Ishikawa (cell line): Measurements from ENCODE around the gene RPAP3.

Experiments used
- CEBPB ChIP-seq: IDR thresholded peaks from 2 replicates; pipeline ENCODE4 v1.6.1; 2012
- CREB1 ChIP-seq: IDR thresholded peaks from 2 replicates; pipeline ENCODE4 v1.6.1; 2012; ENCODE audit warnings: low read depth
- EGR1 ChIP-seq: IDR thresholded peaks from 2 replicates; pipeline ENCODE4 v1.6.1; 2012
- EP300 ChIP-seq: IDR thresholded peaks from 2 replicates; pipeline ENCODE4 v1.6.1; 2012; ENCODE audit warnings: borderline replicate concordance
- FOXM1 ChIP-seq: IDR thresholded peaks from 2 replicates; pipeline ENCODE4 v1.6.1; 2012; ENCODE audit warnings: low read depth, borderline replicate concordance
- NFIC ChIP-seq: IDR thresholded peaks from 2 replicates; pipeline ENCODE4 v1.6.1; 2012
- RAD21 ChIP-seq: IDR thresholded peaks from 2 replicates; pipeline ENCODE4 v1.6.1; 2012; ENCODE audit warnings: low read depth
- TAF1 ChIP-seq: IDR thresholded peaks from 2 replicates; pipeline ENCODE4 v1.6.1; 2012; ENCODE audit warnings: low read depth, mild to moderate bottlenecking
- TCF12 ChIP-seq: IDR thresholded peaks from 2 replicates; pipeline ENCODE4 v1.6.1; 2012; ENCODE audit warnings: low read depth
- TEAD4 ChIP-seq: IDR thresholded peaks from 2 replicates; pipeline ENCODE4 v1.6.1; 2012
- YY1 ChIP-seq: IDR thresholded peaks from 2 replicates; pipeline ENCODE4 v1.6.1; 2012; ENCODE audit warnings: low read depth
- ZBTB7A ChIP-seq: IDR thresholded peaks from 2 replicates; pipeline ENCODE4 v1.6.1; 2012; ENCODE audit warnings: low read depth
- TF ChIP-seq, protein P1 (sequence below): IDR thresholded peaks from 2 replicates; pipeline ENCODE4 v1.6.1; 2012
- TF ChIP-seq, protein P2 (sequence below): IDR thresholded peaks from 2 replicates; pipeline ENCODE4 v1.6.1; 2012
- TF ChIP-seq, protein P3 (sequence below): IDR thresholded peaks from 2 replicates; pipeline ENCODE4 v1.6.1; 2012; ENCODE audit warnings: low read depth, mild to moderate bottlenecking

RPAP3 gene

DNA sequence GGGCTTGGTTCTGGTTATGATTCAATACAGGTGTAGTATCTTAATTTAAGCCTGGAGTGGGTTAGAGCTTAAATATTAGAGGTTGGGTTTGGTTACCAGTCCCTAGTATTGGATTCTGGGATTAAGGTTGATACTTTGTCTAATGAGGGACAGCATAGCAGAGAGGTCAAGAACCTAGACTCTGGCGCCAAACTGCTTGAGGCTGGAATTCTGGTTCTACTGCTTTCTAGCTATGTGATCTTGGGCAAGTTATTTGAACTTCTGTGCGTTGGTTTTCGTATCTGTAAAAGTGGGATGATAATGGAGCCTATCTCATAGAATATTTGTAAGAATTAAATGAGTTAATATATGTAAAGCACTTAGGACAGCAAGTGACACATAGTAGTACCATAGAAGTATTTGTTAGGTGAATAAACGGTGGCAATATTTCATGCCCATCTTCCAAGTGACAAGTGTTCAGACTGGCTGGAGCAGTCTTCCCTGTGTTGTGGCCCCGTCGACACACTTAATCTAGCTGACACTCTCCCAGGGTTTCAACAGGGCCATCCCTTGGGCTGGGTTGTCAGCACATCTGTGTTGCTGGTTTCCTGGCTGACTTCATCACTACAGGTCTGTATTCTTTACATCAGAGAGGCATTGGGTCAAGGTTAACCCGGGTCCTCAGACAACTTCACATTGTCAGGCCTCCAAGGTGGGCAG, 16.5 kb upstream of the RPAP3 start:
- TF ChIP-seq CEBPB (no peak), TCF12 (no peak), YY1 (no peak), EGR1 (no peak), EP300 (no peak), ZBTB7A (no peak), RAD21 (no peak), TEAD4 (no peak), NFIC (no peak)
- TF ChIP-seq, protein P1, sequence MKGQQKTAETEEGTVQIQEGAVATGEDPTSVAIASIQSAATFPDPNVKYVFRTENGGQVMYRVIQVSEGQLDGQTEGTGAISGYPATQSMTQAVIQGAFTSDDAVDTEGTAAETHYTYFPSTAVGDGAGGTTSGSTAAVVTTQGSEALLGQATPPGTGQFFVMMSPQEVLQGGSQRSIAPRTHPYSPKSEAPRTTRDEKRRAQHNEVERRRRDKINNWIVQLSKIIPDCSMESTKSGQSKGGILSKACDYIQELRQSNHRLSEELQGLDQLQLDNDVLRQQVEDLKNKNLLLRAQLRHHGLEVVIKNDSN = no peak
- TF ChIP-seq, protein P2, sequence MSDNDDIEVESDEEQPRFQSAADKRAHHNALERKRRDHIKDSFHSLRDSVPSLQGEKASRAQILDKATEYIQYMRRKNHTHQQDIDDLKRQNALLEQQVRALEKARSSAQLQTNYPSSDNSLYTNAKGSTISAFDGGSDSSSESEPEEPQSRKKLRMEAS = no peak

GRCh38 chr12:47721431-47721973, 15.7 kb upstream of the RPAP3 start:
- TF ChIP-seq ZBTB7A (no peak), TAF1 (no peak), CREB1 (no peak)
- TF ChIP-seq, protein P3, sequence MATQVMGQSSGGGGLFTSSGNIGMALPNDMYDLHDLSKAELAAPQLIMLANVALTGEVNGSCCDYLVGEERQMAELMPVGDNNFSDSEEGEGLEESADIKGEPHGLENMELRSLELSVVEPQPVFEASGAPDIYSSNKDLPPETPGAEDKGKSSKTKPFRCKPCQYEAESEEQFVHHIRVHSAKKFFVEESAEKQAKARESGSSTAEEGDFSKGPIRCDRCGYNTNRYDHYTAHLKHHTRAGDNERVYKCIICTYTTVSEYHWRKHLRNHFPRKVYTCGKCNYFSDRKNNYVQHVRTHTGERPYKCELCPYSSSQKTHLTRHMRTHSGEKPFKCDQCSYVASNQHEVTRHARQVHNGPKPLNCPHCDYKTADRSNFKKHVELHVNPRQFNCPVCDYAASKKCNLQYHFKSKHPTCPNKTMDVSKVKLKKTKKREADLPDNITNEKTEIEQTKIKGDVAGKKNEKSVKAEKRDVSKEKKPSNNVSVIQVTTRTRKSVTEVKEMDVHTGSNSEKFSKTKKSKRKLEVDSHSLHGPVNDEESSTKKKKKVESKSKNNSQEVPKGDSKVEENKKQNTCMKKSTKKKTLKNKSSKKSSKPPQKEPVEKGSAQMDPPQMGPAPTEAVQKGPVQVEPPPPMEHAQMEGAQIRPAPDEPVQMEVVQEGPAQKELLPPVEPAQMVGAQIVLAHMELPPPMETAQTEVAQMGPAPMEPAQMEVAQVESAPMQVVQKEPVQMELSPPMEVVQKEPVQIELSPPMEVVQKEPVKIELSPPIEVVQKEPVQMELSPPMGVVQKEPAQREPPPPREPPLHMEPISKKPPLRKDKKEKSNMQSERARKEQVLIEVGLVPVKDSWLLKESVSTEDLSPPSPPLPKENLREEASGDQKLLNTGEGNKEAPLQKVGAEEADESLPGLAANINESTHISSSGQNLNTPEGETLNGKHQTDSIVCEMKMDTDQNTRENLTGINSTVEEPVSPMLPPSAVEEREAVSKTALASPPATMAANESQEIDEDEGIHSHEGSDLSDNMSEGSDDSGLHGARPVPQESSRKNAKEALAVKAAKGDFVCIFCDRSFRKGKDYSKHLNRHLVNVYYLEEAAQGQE = no peak
- TF ChIP-seq, protein P1 = no peak

GRCh38 chr12:47718531-47718930, 12.7 kb upstream of the RPAP3 start:
- TF ChIP-seq RAD21 = no peak
- no peak for TF ChIP-seq CEBPB
- TF ChIP-seq TEAD4 = no peak
- no peak for TF ChIP-seq TAF1
- TF ChIP-seq, protein P3 = no peak
- TF ChIP-seq, protein P1 = no peak
- TF ChIP-seq, protein P2 = no peak
- no peak for TF ChIP-seq CREB1
- no peak for TF ChIP-seq NFIC
- no peak for TF ChIP-seq YY1
- no peak for TF ChIP-seq TCF12
- TF ChIP-seq FOXM1 = no peak
- no peak for TF ChIP-seq EGR1
- no peak for TF ChIP-seq ZBTB7A
- no peak for TF ChIP-seq EP300

GRCh38 chr12:47717443-47718193, 11.8 kb upstream of the RPAP3 start:
- peak; percentile 59 for TF ChIP-seq RAD21
- TF ChIP-seq, protein P3 = no peak
